Stimulated activated CD8-positive, alpha-beta memory T cell treated with anti-CD3 and anti-CD28 coated beads, Interleukin-4, amount 100 ng/mL, for 48 hours (primary cell): Measurements from ENCODE around the gene TARM1.
A peak's percentile ranks its signal among the peaks of the same experiment; 100 is the strongest.
"Not testable (repeated sequence)": the region's sequence is repeated elsewhere in the genome, so short reads cannot be mapped to it uniquely, and the experiment has no call there.

Experiments
- DNase-seq: peaks from one replicate; pipeline ENCODE4 v3.0.0-alpha.2; 2020

Gene TARM1

GRCh38 chr19:54081032-54081431, at the start of gene TARM1:
Gene TARM1 (minus strand): TSS chr19:54081365. CDS start chr19:54081340, 25 bp downstream.
- DNase-seq, result no peak

GRCh38 chr19:54129617-54129996, 48.4 kb upstream of the TARM1 start:
- no peak for DNase-seq

DNA sequence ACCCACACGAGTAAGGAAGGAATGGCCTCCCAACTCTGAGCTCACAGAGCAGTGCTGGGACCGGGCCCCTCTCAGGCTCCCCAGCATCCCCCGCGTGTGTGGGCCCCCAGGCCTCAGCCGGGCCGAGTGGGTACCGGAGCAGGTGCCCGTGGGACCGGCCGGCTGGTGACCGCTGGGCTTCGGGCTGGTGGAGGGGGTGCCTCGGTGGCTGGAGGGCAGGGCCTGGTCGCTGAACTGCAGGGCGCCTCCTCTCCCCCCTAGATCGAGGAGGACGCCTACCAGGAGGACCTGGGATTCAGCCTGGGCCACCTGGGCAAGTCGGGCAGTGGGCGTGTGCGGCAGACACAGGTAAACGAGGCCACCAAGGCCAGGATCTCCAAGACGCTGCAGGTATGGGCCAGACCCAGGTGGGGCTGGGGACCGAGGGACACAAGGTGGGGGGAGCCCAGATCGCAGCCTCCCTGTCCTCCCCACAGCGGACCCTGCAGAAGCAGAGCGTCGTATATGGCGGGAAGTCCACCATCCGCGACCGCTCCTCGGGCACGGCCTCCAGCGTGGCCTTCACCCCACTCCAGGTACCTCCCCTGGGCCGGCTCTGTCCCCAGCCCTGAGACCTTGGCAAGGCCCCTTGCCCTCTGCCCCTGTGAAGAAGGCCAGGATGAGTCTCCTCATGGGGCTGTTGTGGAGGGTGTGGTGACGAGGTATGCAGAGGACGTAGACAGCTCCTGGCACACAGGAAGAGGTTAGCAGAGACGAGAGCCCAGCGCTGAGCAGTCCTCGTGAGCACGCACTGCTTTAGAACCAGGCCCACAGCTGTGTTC, 47.8 kb upstream of the TARM1 start:
- no peak for DNase-seq

GRCh38 chr19:54128441-54128725, 47.2 kb upstream of the TARM1 start:
- DNase-seq, result no peak

GRCh38 chr19:54127688-54128440, 46.7 kb upstream of the TARM1 start:
- no peak for DNase-seq

- DNase-seq, result no peak
These were observed 44.5 kb upstream of the TARM1 start for GRCh38 chr19:54125713-54126112.

GRCh38 chr19:54124393-54124792, 43.2 kb upstream of the TARM1 start:
- no peak for DNase-seq

DNA sequence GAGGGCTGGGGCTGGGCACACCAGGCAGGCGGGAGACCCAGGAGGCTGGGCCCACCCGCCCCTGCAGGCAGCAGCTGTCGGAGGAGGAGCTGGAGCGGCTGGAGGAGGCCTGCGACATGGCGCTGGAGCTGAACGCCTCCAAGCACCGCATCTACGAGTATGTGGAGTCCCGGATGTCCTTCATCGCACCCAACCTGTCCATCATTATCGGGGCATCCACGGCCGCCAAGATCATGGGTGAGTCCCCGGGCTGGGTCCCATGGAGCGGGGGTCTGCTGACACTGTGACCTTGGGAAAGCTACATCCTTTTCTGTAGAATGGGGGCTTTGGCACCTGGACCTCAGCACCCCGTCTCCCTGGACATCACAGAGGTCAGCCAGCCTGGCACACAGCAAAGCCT, 42.5 kb upstream of the TARM1 start:
- no peak for DNase-seq

DNA sequence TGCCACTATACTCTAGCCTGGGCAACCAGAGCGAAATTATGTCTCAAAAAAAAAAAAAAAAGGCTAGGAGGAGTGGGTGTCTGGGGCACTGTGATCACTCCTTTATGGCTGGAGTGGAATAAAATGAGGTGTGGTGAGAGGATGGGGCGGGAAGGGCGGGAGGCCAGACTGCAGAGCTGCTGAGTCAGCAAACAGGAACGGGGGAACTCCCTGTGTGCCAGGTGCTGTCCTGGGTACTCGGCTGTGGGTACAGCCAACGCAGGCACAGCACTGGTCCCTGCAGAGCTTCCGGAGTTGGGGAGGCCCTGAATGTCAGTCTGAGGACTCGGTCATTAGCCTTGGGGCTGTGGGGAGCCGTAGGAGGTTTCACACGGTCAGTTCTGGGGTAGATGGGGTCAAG, 40.1 kb upstream of the TARM1 start:
- DNase-seq, result no peak

DNA sequence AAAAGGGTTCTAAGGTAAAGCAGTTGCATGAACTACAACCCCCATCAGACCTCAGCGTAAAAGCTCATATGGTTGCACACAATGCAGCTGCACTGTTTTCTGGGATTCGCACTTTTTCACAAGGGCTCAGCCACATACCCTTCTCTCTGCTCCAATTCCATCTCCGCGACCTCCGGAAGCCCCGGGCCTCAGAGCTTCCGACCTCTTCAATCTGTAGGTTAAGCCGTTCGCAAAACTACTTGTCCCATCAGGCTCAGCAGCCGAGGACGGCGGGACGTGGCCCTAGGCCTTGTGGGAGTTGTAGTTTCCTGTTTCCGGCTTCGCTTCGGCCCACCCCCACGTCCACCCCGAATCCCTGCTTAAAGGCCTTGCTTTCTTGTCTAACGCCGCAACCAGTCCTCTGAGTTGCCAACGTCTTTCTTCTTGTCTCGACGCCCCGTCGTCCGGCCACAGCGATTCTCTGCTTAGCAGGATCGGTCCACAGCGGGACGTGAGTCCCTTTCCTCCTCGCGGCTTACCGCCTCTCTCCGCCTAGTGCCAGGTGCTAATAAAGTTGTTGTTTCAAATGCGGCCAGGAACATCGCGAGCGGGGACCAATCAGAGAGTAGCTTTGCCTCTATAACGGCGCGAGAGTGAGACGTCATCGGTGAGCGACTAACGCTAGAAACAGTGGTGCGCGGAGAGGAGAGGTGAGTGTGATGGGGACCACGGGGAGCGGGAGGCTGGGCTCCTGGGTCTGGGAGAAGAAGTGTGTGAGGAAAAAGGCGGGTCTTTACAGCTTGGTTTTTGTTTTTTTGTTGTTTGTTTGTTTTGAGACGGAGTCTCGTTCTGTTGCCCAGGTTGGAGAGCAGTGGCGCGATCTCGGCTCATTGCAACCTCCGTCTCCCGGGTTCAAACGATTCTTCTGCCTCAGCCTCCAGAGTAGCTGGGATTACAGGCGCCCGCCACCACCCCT, 34.2 kb upstream of the TARM1 start, which contains the start of the genes PRPF31 and TFPT:
TSS of gene PRPF31 (plus strand) at position 646 of the 955 bp plus-strand sequence. CDS start 2,525 bp downstream, outside the sequence.
TSS of gene TFPT (minus strand) at position 549 of the 955 bp plus-strand sequence. CDS start at position 161, 388 bp downstream.
- DNase-seq, result peak; percentile 98

GRCh38 chr19:54114340-54115108, 33.4 kb upstream of the TARM1 start:
- peak; percentile 67 for DNase-seq

DNA sequence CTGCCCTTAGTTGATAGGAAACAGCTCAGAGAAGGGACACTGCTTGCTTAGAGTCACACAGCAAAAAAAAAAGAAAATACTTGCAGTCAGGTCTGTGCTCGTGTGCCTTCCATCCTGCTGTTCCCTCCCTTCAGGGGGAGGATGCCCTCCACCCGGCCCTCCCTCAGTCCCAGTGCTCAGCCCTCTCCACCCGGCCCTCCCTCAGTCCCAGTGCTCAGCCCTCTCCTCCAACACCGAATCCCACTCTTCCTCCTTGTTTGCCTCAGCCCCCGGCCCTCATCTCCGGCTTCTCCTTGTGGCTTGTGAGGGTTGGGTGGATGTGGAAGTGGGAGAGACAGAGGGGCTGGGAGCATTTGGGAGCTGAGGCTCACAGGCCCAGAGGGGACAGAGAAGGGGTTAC, 28.5 kb upstream of the TARM1 start:
- no peak for DNase-seq

DNA sequence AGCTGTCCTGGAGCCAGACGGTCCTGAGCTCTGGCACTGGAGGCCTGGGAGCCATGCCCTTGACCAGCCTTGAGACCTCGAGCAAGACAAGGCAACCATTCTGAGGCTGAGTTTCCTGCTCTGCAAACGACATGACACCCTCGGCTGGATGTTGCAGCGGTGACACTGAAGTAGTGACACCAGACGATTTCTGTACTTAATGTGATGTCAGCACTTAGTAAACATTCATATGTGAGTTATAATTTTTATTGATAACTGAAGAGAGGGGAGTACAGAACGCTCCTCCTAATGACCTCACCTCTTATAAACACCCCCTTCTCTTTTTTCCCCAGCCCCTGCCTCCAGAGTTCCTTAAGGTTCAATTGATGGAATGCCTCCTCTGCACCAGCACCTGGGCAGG, 27.3 kb upstream of the TARM1 start:
- DNase-seq, result no peak

DNA sequence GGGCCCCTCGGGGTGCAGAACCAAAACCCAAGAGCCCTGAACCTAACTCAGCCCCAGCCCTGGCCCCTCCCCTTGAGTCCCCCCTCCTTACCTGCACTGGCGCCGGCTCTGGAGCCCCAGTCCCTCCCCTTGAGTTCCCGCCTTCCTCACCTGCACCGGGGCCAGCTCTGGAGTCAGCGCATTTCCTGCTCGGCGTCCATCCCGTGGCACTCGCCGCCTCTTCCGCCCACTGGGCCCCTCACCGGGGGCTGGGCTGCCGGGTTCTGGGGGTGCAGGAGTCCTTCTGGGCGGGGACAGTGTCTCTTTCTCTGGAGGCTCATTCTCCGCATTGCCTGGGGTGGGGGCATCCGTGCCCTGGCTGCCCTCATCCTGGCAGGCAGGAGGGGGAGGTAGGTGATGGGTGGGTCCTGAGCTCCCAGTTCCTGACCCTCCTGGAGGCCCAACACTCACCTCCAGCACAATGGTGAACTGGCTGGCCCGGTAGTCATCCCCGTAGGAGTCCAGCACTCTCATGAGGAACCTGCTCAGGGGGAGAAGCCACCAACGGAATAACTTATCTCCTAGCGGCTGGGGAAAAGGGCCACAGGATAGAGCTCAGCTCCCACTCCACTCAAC, 26.8 kb upstream of the TARM1 start:
- no peak for DNase-seq

DNA sequence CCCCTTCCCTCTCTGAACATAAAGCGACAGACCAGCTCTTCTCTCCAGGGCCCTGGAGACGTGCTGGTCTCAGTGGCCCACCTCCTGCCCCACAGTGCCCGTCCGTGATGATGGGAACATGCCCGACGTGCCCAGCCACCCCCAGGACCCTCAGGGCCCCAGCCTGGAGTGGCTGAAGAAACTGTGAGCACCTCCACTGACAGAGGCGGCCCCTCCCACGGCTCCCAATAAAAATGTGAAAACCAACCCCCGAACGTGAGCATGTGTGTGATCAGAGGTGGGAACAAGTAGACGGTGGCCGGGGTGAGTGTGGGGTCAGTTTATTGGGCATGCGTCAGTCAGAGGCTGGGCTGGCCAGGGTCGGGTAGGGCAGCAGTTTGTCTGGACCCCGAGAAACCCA, 25.6 kb upstream of the TARM1 start:
- no peak for DNase-seq

DNA sequence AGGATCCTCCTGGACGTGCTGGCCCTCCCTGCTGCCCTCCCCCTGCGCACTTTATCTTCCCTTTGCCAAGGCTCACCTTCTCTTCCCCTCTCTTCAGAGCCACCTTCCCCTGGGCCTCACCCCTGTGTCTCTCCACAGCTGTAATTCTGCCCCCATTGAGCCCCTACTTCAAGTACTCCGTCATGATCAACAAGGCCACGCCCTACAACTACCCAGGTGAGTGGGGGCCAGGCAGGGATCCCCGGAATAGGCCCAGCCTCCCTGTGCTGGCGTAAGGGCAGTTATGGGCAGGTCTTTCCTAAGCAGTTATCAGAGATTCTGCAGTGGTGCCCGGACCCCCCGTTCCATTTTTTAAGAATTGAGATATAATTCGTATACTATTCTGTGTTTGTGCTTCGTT, 24.6 kb upstream of the TARM1 start:
- DNase-seq, result no peak

DNA sequence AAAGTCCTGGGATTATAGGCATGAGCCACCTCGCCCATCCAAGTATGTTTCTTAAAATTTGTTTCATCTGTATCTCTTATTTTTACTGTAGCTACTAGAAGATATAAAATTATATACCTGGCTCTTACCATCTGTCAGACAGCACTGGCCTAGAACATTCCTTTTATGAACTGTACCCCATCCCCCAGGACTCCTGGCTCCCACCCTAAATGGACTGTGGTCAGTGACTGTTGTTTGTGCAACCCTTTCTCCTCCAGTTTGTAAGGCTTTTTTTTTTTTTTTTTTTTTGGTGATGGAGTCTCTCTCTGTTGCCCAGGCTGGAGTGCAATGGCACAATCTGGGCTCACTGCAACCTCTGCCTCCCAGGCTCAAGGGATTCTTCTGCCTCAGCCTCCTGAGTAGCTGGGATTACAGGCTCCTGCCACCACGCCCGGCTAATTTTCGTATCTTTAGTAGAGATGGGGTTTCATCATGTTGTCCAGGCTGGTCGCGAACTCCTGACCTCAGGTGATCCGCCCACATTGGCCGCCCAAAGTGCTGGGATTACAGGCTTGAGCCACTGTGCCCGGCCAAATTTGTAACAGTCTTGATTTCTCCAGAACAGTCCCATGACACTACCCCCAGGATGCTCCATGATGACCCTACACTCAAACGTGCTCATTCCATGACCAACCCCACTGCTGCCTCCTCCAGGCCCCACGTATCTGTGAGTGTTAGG, 24.0 kb upstream of the TARM1 start:
- no peak for DNase-seq

GRCh38 chr19:54102421-54103169, 21.4 kb upstream of the TARM1 start, which contains the start of gene NDUFA3:
Gene NDUFA3 (plus strand): TSS chr19:54102855. CDS start chr19:54102879, 24 bp downstream.
- DNase-seq, result peak; percentile 96

DNA sequence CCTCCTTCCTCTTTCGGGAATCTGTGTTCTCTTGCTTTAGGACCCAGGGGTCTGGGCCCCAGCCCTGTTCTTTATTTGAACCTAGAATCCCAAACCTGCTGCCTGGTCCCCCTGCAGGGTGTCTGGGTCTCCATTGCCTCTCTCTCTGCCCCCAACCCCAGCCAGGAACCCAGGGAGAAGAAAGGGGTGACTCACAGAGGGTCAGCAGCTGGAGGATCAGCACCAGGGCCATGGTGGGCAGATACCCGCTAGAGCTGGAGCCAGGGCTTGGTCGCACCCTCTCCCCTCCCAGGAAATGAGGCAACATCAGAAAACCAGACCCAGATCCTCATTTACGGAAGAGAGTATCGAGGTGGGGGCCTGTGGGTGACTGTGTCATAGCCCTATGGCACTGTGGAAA, 19.4 kb upstream of the TARM1 start, which contains the start of gene OSCAR:
TSS of gene OSCAR (minus strand) at position 243 of the 400 bp plus-strand sequence. CDS start at position 232, 11 bp downstream.
- DNase-seq, result no peak

- DNase-seq, result not testable (repeated sequence)
These were observed 18.7 kb upstream of the TARM1 start for GRCh38 chr19:54099903-54100255.
